GM12873 (cell line): ENCODE results near the gene GSDME.

Source experiments
- TF ChIP-seq, protein P1 (sequence below): IDR thresholded peaks from 2 replicates; pipeline ENCODE4 v1.5.1; 2012; ENCODE audit warnings: low read depth, mild to moderate bottlenecking, moderate library complexity, low read length, control low read depth; ENCODE audit not compliant: insufficient read depth; ENCODE audit errors: missing control alignments

Gene GSDME

DNA sequence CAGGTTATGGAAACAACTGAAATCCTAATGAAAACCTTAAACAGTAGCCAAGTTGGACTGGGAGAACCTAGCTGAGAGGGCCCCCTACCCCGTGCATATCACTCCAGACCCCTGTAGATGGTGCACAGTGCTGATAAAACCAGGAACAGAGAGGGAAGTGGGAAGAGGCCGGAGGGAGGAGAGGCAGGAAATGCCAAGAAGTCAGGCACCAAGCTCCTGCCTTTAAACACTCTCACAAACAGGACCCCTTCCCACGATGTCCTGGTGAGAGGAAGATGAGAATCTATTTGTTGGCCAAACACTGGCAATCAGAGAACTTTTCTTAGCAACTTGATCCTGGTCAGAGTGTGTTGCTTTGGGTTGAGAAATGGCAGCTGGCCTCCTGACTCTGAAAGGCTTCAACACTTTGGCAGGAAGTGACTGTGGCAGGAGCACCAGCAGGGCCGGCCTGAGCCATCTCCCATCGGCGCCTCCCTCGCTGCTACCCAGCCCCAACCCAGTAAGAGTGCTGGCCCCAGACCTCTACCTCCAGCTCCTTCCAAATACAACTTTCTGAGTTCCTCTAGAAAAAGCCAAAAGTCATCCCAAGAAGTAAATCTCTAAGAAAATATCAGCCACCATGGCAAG, 39.5 kb downstream of the GSDME start:
- TF ChIP-seq, protein P1, sequence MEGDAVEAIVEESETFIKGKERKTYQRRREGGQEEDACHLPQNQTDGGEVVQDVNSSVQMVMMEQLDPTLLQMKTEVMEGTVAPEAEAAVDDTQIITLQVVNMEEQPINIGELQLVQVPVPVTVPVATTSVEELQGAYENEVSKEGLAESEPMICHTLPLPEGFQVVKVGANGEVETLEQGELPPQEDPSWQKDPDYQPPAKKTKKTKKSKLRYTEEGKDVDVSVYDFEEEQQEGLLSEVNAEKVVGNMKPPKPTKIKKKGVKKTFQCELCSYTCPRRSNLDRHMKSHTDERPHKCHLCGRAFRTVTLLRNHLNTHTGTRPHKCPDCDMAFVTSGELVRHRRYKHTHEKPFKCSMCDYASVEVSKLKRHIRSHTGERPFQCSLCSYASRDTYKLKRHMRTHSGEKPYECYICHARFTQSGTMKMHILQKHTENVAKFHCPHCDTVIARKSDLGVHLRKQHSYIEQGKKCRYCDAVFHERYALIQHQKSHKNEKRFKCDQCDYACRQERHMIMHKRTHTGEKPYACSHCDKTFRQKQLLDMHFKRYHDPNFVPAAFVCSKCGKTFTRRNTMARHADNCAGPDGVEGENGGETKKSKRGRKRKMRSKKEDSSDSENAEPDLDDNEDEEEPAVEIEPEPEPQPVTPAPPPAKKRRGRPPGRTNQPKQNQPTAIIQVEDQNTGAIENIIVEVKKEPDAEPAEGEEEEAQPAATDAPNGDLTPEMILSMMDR: no peak

DNA sequence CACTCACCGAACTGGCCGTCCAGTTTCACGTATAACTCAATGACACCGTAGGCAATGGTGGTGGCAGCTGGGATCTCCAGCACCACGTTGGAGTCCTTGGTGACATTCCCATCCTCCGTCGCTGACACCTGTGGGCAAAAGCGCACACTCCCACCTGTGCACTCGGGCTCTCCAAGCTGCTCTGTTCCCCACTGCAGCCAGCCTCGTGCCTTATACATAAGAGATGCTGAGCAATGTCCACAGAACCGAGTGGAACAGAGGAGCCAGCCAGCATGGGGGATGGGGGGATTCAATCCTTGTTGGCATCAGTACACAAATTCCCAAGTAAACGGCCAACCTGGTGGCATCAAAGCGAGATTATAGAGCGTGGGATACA, 40.0 kb downstream of the GSDME start:
- TF ChIP-seq, protein P1: no peak

DNA sequence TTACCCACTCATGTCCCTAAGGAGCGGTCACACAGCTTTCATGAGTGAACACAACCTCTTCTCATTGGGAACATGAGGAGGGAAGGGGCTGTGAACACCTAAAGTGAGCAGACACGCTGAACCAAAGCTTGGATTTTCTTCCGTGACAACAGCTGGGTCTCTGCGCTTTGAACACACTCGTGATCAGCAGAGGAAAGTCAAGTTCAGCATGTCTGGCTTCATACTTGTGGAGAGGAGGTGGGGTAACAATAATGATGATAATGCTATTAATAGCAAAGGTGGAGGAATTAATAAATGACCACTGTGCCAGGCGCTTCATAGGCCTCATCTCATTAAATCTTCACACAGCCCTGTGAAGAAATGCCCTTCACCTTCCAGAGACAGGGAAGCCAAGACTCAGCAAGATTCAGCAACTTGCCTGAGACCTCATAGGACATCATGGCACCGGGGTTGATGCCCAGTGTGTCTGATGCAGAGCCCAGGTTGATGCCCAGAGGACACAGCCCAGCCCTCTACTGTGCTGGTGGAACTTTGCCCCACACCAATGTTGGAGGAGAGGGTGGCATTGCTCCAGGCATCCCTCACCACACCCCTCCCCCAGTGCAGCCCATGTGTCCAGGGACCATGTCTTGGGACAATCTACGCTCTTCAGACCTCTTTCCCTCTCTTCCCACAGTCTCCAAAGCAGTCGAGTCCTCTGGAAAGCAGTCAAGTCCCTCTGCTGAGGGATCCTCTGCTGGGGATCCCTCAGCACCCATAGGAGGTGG, 40.6 kb downstream of the GSDME start:
- TF ChIP-seq, protein P1: no peak

DNA sequence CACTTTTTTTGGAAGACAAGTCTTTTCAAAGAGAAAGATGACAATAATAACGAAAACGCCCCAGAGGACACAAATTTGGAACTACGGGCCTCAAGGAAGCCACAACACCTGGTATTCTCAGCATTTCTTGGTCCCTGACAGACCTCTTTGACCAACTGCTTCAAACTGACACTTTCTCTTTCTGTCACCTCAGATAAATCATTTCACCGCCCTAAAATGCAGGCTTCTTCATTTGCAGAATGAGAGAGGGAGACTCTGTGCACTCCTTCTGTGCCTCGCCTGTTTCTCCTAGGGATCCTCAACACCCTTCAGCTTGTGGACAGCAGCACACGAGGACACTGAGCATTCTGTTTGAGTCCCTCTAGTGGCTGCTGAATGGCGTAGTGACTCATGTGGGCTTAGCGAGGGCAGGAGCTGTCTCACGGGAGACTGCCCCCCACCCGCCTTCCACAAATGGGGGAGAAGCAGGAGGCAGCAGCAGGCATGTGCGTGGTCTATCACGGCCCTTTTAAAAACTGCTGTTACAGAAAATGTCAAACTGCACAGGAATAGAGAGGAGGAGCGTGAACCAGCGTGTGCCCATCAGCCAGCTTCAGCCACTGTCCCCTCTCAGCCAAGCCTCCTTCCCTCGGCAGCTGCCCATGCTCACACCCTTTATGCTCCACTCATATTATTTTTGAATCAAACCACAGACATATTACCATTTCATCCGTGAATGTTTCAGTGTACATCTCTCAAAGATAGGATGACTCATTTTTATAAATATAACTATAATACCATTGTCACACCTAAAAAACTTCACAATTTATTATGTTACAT, 41.4 kb downstream of the GSDME start:
- TF ChIP-seq, protein P1: peak; percentile 70

DNA sequence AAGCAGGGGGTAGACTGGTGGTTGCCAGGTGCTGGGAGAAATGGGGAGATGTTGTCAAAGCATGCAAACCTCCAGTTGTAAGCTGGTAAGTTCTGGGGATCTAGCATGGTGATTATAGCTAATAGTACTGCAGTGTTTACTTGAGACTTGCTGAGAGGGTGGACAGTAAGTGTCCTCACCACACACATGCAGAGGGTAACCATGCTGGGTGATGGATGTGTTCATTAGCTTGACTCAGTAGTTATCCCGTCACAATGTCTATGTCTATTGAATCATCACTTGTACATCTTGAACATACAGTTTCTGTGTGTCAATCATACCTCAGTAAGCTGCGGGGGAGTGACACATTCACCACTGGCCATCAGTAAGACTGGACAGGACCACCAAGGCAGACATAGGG, 42.1 kb downstream of the GSDME start:
- TF ChIP-seq, protein P1: no peak

DNA sequence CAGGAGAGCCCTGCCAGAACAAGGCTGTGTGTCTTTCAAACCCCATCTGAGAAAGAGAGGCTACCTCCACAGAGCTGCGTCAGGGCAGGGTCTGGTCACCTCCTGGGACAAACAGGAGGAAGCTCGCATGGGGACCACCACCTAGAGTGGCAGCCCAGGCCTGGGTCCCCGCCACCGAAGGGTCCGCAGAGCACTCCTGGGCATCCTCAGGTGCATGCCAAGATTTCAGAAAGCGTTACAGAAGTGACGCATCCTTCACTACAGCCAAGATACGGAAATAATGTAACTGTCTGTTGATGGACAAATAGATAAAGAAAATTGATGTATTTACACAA, 42.6 kb downstream of the GSDME start:
- TF ChIP-seq, protein P1: no peak
